Panc1 (cell line): Measurements from ENCODE around the gene OR8D2.

Source experiments
- POLR2AphosphoS5 ChIP-seq: IDR thresholded peaks from 2 replicates; pipeline ENCODE4 v1.6.1; 2012; ENCODE audit warnings: mild to moderate bottlenecking, low read depth, low read length, moderate library complexity
- REST ChIP-seq, 2 experiments: IDR thresholded peaks; 2 replicates each; pipeline ENCODE4 v1.6.1; 2011 to 2012; ENCODE audit warnings: low read depth in 2 of 2, control low read depth in 1 of 2, low read length in 1 of 2, mild to moderate bottlenecking in 1 of 2, moderate library complexity in 1 of 2; ENCODE audit not compliant: insufficient read depth in 1 of 2
- SIN3A ChIP-seq: IDR thresholded peaks from 2 replicates; pipeline ENCODE4 v1.6.1; 2012; ENCODE audit warnings: low read depth, mild to moderate bottlenecking, low read length, moderate library complexity, borderline replicate concordance; ENCODE audit not compliant: insufficient read depth
- TCF7L2 ChIP-seq: IDR thresholded peaks from 2 replicates; pipeline ENCODE4 v1.6.1; 2011; ENCODE audit warnings: mild to moderate bottlenecking, low read depth, low read length, inconsistent platforms
- TF ChIP-seq, protein P1 (sequence below): fragments of 450-650 bp; IDR thresholded peaks from 2 replicates; pipeline ENCODE4 v1.5.1; 2017; ENCODE audit warnings: mild to moderate bottlenecking

DNA sequence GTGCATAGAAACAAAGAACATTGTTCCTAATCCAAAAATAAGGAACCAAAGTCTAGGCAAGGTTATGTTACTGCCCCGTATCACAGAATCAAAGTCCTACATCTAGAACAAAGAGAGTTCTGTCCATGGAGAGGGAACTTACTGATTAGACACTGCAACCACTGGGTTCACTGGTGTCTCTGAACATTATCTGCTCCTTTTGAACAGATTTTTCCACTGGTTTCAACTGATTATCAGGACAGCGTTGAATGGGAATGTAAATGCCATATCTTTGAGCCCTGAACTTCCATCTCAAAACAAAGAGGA lies 20.1 kb upstream of the OR8D2 start:
- TF ChIP-seq, protein P1, sequence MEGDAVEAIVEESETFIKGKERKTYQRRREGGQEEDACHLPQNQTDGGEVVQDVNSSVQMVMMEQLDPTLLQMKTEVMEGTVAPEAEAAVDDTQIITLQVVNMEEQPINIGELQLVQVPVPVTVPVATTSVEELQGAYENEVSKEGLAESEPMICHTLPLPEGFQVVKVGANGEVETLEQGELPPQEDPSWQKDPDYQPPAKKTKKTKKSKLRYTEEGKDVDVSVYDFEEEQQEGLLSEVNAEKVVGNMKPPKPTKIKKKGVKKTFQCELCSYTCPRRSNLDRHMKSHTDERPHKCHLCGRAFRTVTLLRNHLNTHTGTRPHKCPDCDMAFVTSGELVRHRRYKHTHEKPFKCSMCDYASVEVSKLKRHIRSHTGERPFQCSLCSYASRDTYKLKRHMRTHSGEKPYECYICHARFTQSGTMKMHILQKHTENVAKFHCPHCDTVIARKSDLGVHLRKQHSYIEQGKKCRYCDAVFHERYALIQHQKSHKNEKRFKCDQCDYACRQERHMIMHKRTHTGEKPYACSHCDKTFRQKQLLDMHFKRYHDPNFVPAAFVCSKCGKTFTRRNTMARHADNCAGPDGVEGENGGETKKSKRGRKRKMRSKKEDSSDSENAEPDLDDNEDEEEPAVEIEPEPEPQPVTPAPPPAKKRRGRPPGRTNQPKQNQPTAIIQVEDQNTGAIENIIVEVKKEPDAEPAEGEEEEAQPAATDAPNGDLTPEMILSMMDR = no peak
- TF ChIP-seq SIN3A (no peak), REST (IDR thresholded peaks at IDR 0.05; ENCODE audit: insufficient read depth in 1 of 2, low read depth in 2 of 2, low read length in 1 of 2) (no peak), POLR2AphosphoS5 (no peak), TCF7L2 (no peak)
